HepG2 (cell line): Measurements from ENCODE around the gene PDE9A. TPM values are rescaled to one million over a fixed set of nuclear protein-coding genes. Genes with fewer than 3 reads are reported as not detected.

ENCODE experiments used
- FOXA3 ChIP-seq: IDR thresholded peaks from 2 replicates; pipeline ENCODE4 v1.6.1; 2016; ENCODE audit warnings: missing genetic modification reagents, missing compliant biosample characterization
- HDAC2 ChIP-seq: sonication (generic); formaldehyde crosslinking; IDR thresholded peaks from 2 replicates; pipeline ENCODE4 v1.4.0; 2020; ENCODE audit warnings: missing genetic modification reagents
- HNF4A ChIP-seq: sonication (generic); formaldehyde crosslinking; IDR thresholded peaks from 2 replicates; pipeline ENCODE4 v1.4.0; 2020; ENCODE audit warnings: missing genetic modification reagents
- KMT2A ChIP-seq: sonication (generic); formaldehyde crosslinking; IDR thresholded peaks from 2 replicates; pipeline ENCODE4 v1.4.0; 2020; ENCODE audit warnings: missing genetic modification reagents
- LCORL ChIP-seq, 2 experiments: fragments of 450-650 bp in 1 of 2; sonication (generic) in 1 of 2; formaldehyde crosslinking in 1 of 2; IDR thresholded peaks; 2 replicates each; pipeline versions ENCODE4 v1.5.0 to v1.6.1; 2017 to 2020; ENCODE audit warnings: antibody characterized with exemption in 1 of 2, missing genetic modification reagents in 1 of 2
- NR2F2 ChIP-seq: IDR thresholded peaks from 2 replicates; pipeline ENCODE4 v1.6.1; 2012; ENCODE audit warnings: low read depth, inconsistent platforms, borderline replicate concordance
- RXRB ChIP-seq: IDR thresholded peaks from 2 replicates; pipeline ENCODE4 v1.6.1; 2016; ENCODE audit warnings: borderline replicate concordance, missing genetic modification reagents, missing compliant biosample characterization
- SIX1 ChIP-seq: sonication (generic); formaldehyde crosslinking; IDR thresholded peaks from 2 replicates; pipeline ENCODE4 v1.4.0; 2020; ENCODE audit warnings: missing genetic modification reagents, borderline replicate concordance
- SKI ChIP-seq: fragments of 450-650 bp; IDR thresholded peaks from one replicate; pipeline ENCODE4 v1.6.1; 2018; ENCODE audit warnings: mild to moderate bottlenecking; ENCODE audit not compliant: partially characterized antibody
- ZBTB7B ChIP-seq: sonication (generic); formaldehyde crosslinking; IDR thresholded peaks from 2 replicates; pipeline ENCODE4 v1.4.0; 2020; ENCODE audit warnings: missing genetic modification reagents
- ZFX ChIP-seq: sonication (generic); formaldehyde crosslinking; IDR thresholded peaks from 2 replicates; pipeline ENCODE4 v1.4.0; 2020; ENCODE audit warnings: mild to moderate bottlenecking, low read depth, missing genetic modification reagents, moderate library complexity
- ZMYM4 ChIP-seq: sonication (generic); formaldehyde crosslinking; IDR thresholded peaks from 2 replicates; pipeline ENCODE4 v1.8.1; 2023; ENCODE audit warnings: mild to moderate bottlenecking, missing genetic modification reagents
- ZNF430 ChIP-seq: sonication (generic); formaldehyde crosslinking; IDR thresholded peaks from 2 replicates; pipeline ENCODE4 v1.9.0; 2021; ENCODE audit warnings: mild to moderate bottlenecking, missing genetic modification reagents
- polyA plus RNA-seq, 8 experiments: library from polyadenylated mRNA; depleted of rRNA in 3 of 8; stranded (reverse) in 7 of 8; unstranded in 1 of 8; fragments of >200 nt; fragmentation: Illumina TruSeq in 4 of 8; extraction: Trizol in 4 of 8; gene quantifications; 2 replicates each; pipeline versions ENCODE4 v1.2.1 to v1.2.3, GENCODE V29; 2011 to 2016; ENCODE audit warnings: low read depth in 4 of 8, missing spikeins in 1 of 8, mixed read lengths in 1 of 8; ENCODE audit not compliant: insufficient read depth in 1 of 8
- total RNA-seq, 5 experiments: library from RNA; depleted of rRNA; stranded (reverse); fragments of >200 nt; fragmentation: Illumina TruSeq; extraction: Trizol; gene quantifications; 2 replicates each; pipeline ENCODE4 v1.2.3, GENCODE V29; 2016; ENCODE audit warnings: low read depth in 1 of 5
- TF ChIP-seq, protein P1 (sequence below): sonication (generic); formaldehyde crosslinking; IDR thresholded peaks from 2 replicates; pipeline ENCODE4 v1.8.0; 2022; ENCODE audit warnings: mild to moderate bottlenecking, missing genetic modification reagents
- TF ChIP-seq, protein P2 (sequence below): IDR thresholded peaks from 2 replicates; pipeline ENCODE4 v1.4.0; 2020; ENCODE audit warnings: mild to moderate bottlenecking, missing genetic modification reagents
- TF ChIP-seq, protein P3 (sequence below): sonication (generic); formaldehyde crosslinking; IDR thresholded peaks from 2 replicates; pipeline ENCODE4 v1.5.0; 2020; ENCODE audit warnings: mild to moderate bottlenecking, missing genetic modification reagents, borderline replicate concordance
- TF ChIP-seq, protein P4 (sequence below): sonication (generic); formaldehyde crosslinking; IDR thresholded peaks from 2 replicates; pipeline ENCODE4 v1.5.0; 2020; ENCODE audit warnings: missing genetic modification reagents

PDE9A gene
- total and polyA plus RNA-seq, 2 of the 13 experiments (the other 11 are each of a cell fraction or from before 2014, with no cell fraction given), result 4.6 to 19.7 TPM

DNA sequence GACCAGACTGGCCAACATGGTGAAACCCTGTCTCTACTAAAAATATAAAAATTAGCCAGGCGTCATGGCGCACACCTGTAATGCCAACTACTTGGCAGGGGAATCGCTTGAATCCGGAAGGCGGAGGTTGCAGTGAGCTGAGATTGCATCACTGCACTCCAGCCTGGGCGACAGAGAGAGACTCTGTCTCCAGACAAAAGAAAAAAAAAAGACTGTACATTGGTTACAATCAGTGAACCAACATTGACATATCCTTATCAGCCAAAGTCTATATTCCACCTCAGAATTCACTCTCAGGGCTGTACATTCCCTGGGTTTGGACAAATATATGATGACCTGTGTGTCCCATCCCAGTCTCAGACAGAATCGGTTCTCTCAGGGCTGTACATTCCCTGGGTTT lies 62.0 kb downstream of the PDE9A start (continued):
- TF ChIP-seq, protein P1, sequence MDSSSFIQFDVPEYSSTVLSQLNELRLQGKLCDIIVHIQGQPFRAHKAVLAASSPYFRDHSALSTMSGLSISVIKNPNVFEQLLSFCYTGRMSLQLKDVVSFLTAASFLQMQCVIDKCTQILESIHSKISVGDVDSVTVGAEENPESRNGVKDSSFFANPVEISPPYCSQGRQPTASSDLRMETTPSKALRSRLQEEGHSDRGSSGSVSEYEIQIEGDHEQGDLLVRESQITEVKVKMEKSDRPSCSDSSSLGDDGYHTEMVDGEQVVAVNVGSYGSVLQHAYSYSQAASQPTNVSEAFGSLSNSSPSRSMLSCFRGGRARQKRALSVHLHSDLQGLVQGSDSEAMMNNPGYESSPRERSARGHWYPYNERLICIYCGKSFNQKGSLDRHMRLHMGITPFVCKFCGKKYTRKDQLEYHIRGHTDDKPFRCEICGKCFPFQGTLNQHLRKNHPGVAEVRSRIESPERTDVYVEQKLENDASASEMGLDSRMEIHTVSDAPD (CRISPR knock-in tag), result 0 out of 2 replicates have a peak, but pooled peaks have one; percentile 23
- TF ChIP-seq, protein P2, sequence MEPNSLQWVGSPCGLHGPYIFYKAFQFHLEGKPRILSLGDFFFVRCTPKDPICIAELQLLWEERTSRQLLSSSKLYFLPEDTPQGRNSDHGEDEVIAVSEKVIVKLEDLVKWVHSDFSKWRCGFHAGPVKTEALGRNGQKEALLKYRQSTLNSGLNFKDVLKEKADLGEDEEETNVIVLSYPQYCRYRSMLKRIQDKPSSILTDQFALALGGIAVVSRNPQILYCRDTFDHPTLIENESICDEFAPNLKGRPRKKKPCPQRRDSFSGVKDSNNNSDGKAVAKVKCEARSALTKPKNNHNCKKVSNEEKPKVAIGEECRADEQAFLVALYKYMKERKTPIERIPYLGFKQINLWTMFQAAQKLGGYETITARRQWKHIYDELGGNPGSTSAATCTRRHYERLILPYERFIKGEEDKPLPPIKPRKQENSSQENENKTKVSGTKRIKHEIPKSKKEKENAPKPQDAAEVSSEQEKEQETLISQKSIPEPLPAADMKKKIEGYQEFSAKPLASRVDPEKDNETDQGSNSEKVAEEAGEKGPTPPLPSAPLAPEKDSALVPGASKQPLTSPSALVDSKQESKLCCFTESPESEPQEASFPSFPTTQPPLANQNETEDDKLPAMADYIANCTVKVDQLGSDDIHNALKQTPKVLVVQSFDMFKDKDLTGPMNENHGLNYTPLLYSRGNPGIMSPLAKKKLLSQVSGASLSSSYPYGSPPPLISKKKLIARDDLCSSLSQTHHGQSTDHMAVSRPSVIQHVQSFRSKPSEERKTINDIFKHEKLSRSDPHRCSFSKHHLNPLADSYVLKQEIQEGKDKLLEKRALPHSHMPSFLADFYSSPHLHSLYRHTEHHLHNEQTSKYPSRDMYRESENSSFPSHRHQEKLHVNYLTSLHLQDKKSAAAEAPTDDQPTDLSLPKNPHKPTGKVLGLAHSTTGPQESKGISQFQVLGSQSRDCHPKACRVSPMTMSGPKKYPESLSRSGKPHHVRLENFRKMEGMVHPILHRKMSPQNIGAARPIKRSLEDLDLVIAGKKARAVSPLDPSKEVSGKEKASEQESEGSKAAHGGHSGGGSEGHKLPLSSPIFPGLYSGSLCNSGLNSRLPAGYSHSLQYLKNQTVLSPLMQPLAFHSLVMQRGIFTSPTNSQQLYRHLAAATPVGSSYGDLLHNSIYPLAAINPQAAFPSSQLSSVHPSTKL, result peak; percentile 86
- peak; percentile 78 for TF ChIP-seq HNF4A (CRISPR knock-in tag)
- peak; percentile 79 for TF ChIP-seq RXRB (CRISPR knock-in tag)
- 0 out of 2 replicates have a peak, but pooled peaks have one; percentile 24 for TF ChIP-seq ZNF430 (CRISPR knock-in tag)
- TF ChIP-seq, protein P3, sequence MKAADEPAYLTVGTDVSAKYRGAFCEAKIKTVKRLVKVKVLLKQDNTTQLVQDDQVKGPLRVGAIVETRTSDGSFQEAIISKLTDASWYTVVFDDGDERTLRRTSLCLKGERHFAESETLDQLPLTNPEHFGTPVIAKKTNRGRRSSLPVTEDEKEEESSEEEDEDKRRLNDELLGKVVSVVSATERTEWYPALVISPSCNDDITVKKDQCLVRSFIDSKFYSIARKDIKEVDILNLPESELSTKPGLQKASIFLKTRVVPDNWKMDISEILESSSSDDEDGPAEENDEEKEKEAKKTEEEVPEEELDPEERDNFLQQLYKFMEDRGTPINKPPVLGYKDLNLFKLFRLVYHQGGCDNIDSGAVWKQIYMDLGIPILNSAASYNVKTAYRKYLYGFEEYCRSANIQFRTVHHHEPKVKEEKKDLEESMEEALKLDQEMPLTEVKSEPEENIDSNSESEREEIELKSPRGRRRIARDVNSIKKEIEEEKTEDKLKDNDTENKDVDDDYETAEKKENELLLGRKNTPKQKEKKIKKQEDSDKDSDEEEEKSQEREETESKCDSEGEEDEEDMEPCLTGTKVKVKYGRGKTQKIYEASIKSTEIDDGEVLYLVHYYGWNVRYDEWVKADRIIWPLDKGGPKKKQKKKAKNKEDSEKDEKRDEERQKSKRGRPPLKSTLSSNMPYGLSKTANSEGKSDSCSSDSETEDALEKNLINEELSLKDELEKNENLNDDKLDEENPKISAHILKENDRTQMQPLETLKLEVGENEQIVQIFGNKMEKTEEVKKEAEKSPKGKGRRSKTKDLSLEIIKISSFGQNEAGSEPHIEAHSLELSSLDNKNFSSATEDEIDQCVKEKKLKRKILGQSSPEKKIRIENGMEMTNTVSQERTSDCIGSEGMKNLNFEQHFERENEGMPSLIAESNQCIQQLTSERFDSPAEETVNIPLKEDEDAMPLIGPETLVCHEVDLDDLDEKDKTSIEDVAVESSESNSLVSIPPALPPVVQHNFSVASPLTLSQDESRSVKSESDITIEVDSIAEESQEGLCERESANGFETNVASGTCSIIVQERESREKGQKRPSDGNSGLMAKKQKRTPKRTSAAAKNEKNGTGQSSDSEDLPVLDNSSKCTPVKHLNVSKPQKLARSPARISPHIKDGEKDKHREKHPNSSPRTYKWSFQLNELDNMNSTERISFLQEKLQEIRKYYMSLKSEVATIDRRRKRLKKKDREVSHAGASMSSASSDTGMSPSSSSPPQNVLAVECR, result peak; percentile 35; the same call in 1 of the 2 replicates
- peak; percentile 67; the same call in 1 of the 2 replicates for TF ChIP-seq FOXA3
- TF ChIP-seq LCORL (IDR thresholded peaks at IDR 0.05), result peak; percentile 53; the same call in 1 of the 2 replicates
- peak; percentile 87 for TF ChIP-seq LCORL (CRISPR knock-in tag; IDR thresholded peaks at IDR 0.05)
- TF ChIP-seq, protein P4, sequence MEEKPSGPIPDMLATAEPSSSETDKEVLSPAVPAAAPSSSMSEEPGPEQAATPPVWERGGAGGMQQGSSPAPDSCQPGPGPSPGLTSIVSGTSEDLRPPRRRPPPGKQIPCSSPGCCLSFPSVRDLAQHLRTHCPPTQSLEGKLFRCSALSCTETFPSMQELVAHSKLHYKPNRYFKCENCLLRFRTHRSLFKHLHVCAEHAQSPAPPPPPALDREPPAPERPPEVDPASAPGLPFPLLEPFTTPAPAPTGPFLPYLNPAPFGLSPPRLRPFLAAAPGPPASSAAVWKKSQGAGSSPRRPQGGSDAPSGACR, result 0 out of 2 replicates have a peak, but pooled peaks have one; percentile 42
- TF ChIP-seq SIX1 (CRISPR knock-in tag), result 0 out of 2 replicates have a peak, but pooled peaks have one; percentile 50
- TF ChIP-seq KMT2A, result 0 out of 2 replicates have a peak, but pooled peaks have one; percentile 32
- peak; percentile 54; the same call in 1 of the 2 replicates for TF ChIP-seq NR2F2
- peak; percentile 55; the same call in 1 of the 2 replicates for TF ChIP-seq ZMYM4 (CRISPR knock-in tag)
- TF ChIP-seq ZBTB7B (CRISPR knock-in tag), result peak; percentile 46; the same call in 1 of the 2 replicates
- peak; percentile 96 for TF ChIP-seq SKI
- TF ChIP-seq HDAC2 (CRISPR knock-in tag), result peak; percentile 79
- TF ChIP-seq ZFX (CRISPR knock-in tag), result peak; percentile 14; the same call in 1 of the 2 replicates
